SU-DHL-6 (cell line): ENCODE measurements around the gene CRYBA1.

ENCODE experiments used
- CTCF ChIP-seq: fragments of 200-600 bp; sonication (generic); IDR thresholded peaks from one replicate; pipeline ENCODE4 v1.5.1; 2017; ENCODE audit warnings: antibody characterized with exemption, mild to moderate bottlenecking, low read length, moderate library complexity; ENCODE audit not compliant: insufficient read depth, poor library complexity, severe bottlenecking
- EZH2phosphoT487 ChIP-seq: fragments of 200-600 bp; sonication (generic), shearing (Covaris generic); conservative IDR thresholded peaks from 2 replicates; pipeline ENCODE4 v1.6.1; 2018; ENCODE audit warnings: mild to moderate bottlenecking, antibody characterized with exemption, low read length, moderate library complexity, mixed read lengths

GRCh38 chr17:29215717-29216116 is 30.9 kb upstream of the CRYBA1 start:
- no peak for TF ChIP-seq EZH2phosphoT487
- no peak for TF ChIP-seq CTCF
